HG02588 (cell line): ENCODE measurements around the gene KRTAP2-2.
"Not testable (repeated sequence)": the region's sequence is repeated elsewhere in the genome, so short reads cannot be mapped to it uniquely, and the experiment has no call there.

Experiments used
- ATAC-seq: cut with Tn5 transposase; IDR thresholded peaks from one replicate; pipeline ENCODE4 v1.9.1; 2021; ENCODE audit warnings: mild to moderate bottlenecking, moderate library complexity; ENCODE audit not compliant: unreplicated experiment

The KRTAP2-2 gene

GRCh38 chr17:41065016-41065689 lies 10.1 kb upstream of the KRTAP2-2 start:
- ATAC-seq = not testable (repeated sequence)

GRCh38 chr17:41064301-41064700 lies 9.3 kb upstream of the KRTAP2-2 start:
- ATAC-seq = no peak

GRCh38 chr17:41063449-41063848 lies 8.4 kb upstream of the KRTAP2-2 start:
- ATAC-seq = no peak

- ATAC-seq = no peak
Measured at GRCh38 chr17:41061964-41062363, 6.9 kb upstream of the KRTAP2-2 start.

GRCh38 chr17:41060052-41060604 lies 5.1 kb upstream of the KRTAP2-2 start, which contains the start of gene KRTAP2-3:
Gene KRTAP2-3, minus strand, starts transcription at chr17:41060114. Its CDS starts 64 bp downstream, at chr17:41060050.
- no peak for ATAC-seq

GRCh38 chr17:41059276-41060051 lies 4.4 kb upstream of the KRTAP2-2 start:
- not testable (repeated sequence) for ATAC-seq

- ATAC-seq = no peak
Measured at GRCh38 chr17:41058741-41059140, 3.7 kb upstream of the KRTAP2-2 start.

- ATAC-seq = no peak
Measured at GRCh38 chr17:41057547-41057946, 2.5 kb upstream of the KRTAP2-2 start.

GRCh38 chr17:41054556-41054955 lies 474 bp downstream of the KRTAP2-2 start:
- ATAC-seq = not testable (repeated sequence)

- no peak for ATAC-seq
Measured at GRCh38 chr17:41054025-41054424, 1.0 kb downstream of the KRTAP2-2 start.

GRCh38 chr17:41052566-41052965 lies 2.5 kb downstream of the KRTAP2-2 start:
- no peak for ATAC-seq

- no peak for ATAC-seq
Measured at GRCh38 chr17:41049110-41049509, 5.9 kb downstream of the KRTAP2-2 start.

GRCh38 chr17:41048441-41048840 lies 6.6 kb downstream of the KRTAP2-2 start:
- ATAC-seq = no peak

GRCh38 chr17:41046735-41047465 lies 8.1 kb downstream of the KRTAP2-2 start, which contains the start of gene KRTAP2-1:
Gene KRTAP2-1, minus strand, starts transcription at chr17:41047316. Its CDS starts 49 bp downstream, at chr17:41047267.
- not testable (repeated sequence) for ATAC-seq

- ATAC-seq = no peak
Measured at GRCh38 chr17:41042953-41043352, 12.1 kb downstream of the KRTAP2-2 start.

- not testable (repeated sequence) for ATAC-seq
Measured at GRCh38 chr17:41040783-41041571, 14.1 kb downstream of the KRTAP2-2 start, which contains the start of gene KRTAP1-1. Gene KRTAP1-1, minus strand, starts transcription at chr17:41041450. Its CDS starts 53 bp downstream, at chr17:41041397.

GRCh38 chr17:41037853-41038350 lies 17.1 kb downstream of the KRTAP2-2 start:
- no peak for ATAC-seq

GRCh38 chr17:41034346-41034935 lies 20.6 kb downstream of the KRTAP2-2 start, which contains the start of gene KRTAP1-3:
Gene KRTAP1-3, minus strand, starts transcription at chr17:41034874. Its CDS starts 53 bp downstream, at chr17:41034821.
- ATAC-seq = not testable (repeated sequence)

- no peak for ATAC-seq
Measured at GRCh38 chr17:41029633-41030245, 25.3 kb downstream of the KRTAP2-2 start, which contains the start of gene KRTAP1-4. Gene KRTAP1-4, minus strand, starts transcription at chr17:41030195. Its CDS starts 117 bp downstream, at chr17:41030078.
